GM23338 (cell line): ENCODE data around the gene TTYH3. TPM values are rescaled to one million over a fixed set of nuclear protein-coding genes. Genes with fewer than 3 reads are reported as not detected.

Experiments
- ATAC-seq: fragments of 200-7000 bp; cut with Tn5 transposase; 3 replicates; pipeline ENCODE4 v1.9.1; 2020
- DNase-seq: peaks from one replicate; pipeline ENCODE4 v3.0.0-alpha.2; 2015; ENCODE audit warnings: low spot score
- H2AFZ ChIP-seq: fragments of 200-600 bp; sonication (generic); 2 replicates; pipeline ENCODE4 v1.8.0; 2016; ENCODE audit warnings: antibody characterized with exemption, mild to moderate bottlenecking, moderate library complexity
- H3F3A ChIP-seq: fragments of 200-600 bp; sonication (generic); replicated peaks from 2 replicates; pipeline ENCODE4 v1.8.0; 2017; ENCODE audit warnings: antibody characterized with exemption, mixed run types, low read depth
- H3K27ac ChIP-seq: fragments of 200-600 bp; sonication (generic); 2 replicates; pipeline ENCODE4 v1.6.1; 2016; ENCODE audit warnings: low read depth
- H3K27me3 ChIP-seq: fragments of 200-600 bp; sonication (generic); 2 replicates; pipeline ENCODE4 v1.8.0; 2016; ENCODE audit warnings: mild to moderate bottlenecking, mixed run types, moderate library complexity; ENCODE audit not compliant: insufficient read depth
- H3K36me3 ChIP-seq: fragments of 200-600 bp; sonication (generic); 2 replicates; pipeline ENCODE4 v1.8.0; 2016; ENCODE audit warnings: mild to moderate bottlenecking; ENCODE audit not compliant: insufficient read depth
- H3K4me1 ChIP-seq: fragments of 200-600 bp; sonication (generic); 2 replicates; pipeline ENCODE4 v1.8.0; 2016; ENCODE audit warnings: mild to moderate bottlenecking, moderate library complexity; ENCODE audit not compliant: insufficient read depth
- H3K4me2 ChIP-seq: fragments of 200-600 bp; sonication (generic); 2 replicates; pipeline ENCODE4 v1.7.1; 2017; ENCODE audit warnings: mixed run types
- H3K4me3 ChIP-seq: fragments of 200-600 bp; sonication (generic); 2 replicates; pipeline ENCODE4 v1.6.1; 2016; ENCODE audit warnings: mixed run types
- H3K79me2 ChIP-seq: fragments of 200-600 bp; sonication (generic); replicated peaks from 2 replicates; pipeline ENCODE4 v1.8.0; 2017; ENCODE audit warnings: mild to moderate bottlenecking; ENCODE audit not compliant: insufficient read depth
- H3K9me2 ChIP-seq: fragments of 200-600 bp; sonication (generic); 2 replicates; pipeline ENCODE4 v1.8.0; 2017; ENCODE audit not compliant: insufficient read depth
- H4K20me1 ChIP-seq: fragments of 200-600 bp; sonication (generic); replicated peaks from 2 replicates; pipeline ENCODE4 v1.8.0; 2017; ENCODE audit warnings: mild to moderate bottlenecking; ENCODE audit not compliant: insufficient read depth
- H3K27ac Mint-ChIP-seq: 2 replicates; pipeline ENCODE4 v1.8.0; 2020; ENCODE audit warnings: inconsistent platforms, mild to moderate bottlenecking, moderate library complexity, mixed read lengths
- H3K27me3 Mint-ChIP-seq: 3 replicates; pipeline ENCODE4 v1.8.0; 2022; ENCODE audit warnings: low read depth, mild to moderate bottlenecking, moderate library complexity, mixed read lengths, inconsistent platforms; ENCODE audit not compliant: insufficient read depth, poor library complexity
- H3K36me3 Mint-ChIP-seq: 3 replicates; pipeline ENCODE4 v1.8.0; 2021; ENCODE audit warnings: low read depth, mild to moderate bottlenecking, inconsistent platforms, moderate library complexity, mixed read lengths
- H3K4me1 Mint-ChIP-seq: 3 replicates; pipeline ENCODE4 v1.8.0; 2020; ENCODE audit warnings: mild to moderate bottlenecking, inconsistent platforms, mixed read lengths
- H3K4me3 Mint-ChIP-seq: 3 replicates; pipeline ENCODE4 v1.8.0; 2021; ENCODE audit warnings: moderate library complexity, mild to moderate bottlenecking, inconsistent platforms, mixed read lengths
- H3K9me3 Mint-ChIP-seq: 3 replicates; pipeline ENCODE4 v1.8.0; 2020; ENCODE audit warnings: moderate library complexity, mild to moderate bottlenecking, inconsistent platforms, mixed read lengths
- JUNB ChIP-seq: IDR thresholded peaks from one replicate; pipeline ENCODE4 v1.6.1; 2016; ENCODE audit warnings: antibody characterized with exemption; ENCODE audit not compliant: unreplicated experiment
- NANOG ChIP-seq: IDR thresholded peaks from 2 replicates; pipeline ENCODE4 v1.6.1; 2016; ENCODE audit warnings: antibody characterized with exemption, borderline replicate concordance
- REST ChIP-seq: IDR thresholded peaks from one replicate; pipeline ENCODE4 v1.6.1; 2018; ENCODE audit warnings: antibody characterized with exemption; ENCODE audit not compliant: unreplicated experiment
- ZNF114 ChIP-seq: fragments of 250-450 bp; sonication (Bioruptor Pico); IDR thresholded peaks from 2 replicates; pipeline ENCODE4 v1.5.0; 2020; ENCODE audit warnings: mild to moderate bottlenecking, moderate library complexity
- ZNF462 ChIP-seq: fragments of 250-450 bp; sonication (Bioruptor Pico); IDR thresholded peaks from 2 replicates; pipeline ENCODE4 v1.5.0; 2020; ENCODE audit warnings: mild to moderate bottlenecking, moderate library complexity
- polyA plus RNA-seq: library from polyadenylated mRNA; unstranded; fragments of >200 nt; fragmentation: Nextera tagmentation; extraction: Ambion mirVana; gene quantifications from 2 replicates; pipeline ENCODE4 v1.2.1, GENCODE V29; 2016
- total RNA-seq: library from RNA; depleted of rRNA; stranded (reverse); fragments of >200 nt; shearing (Covaris generic); gene quantifications from 2 replicates; pipeline ENCODE4 v1.2.3, GENCODE V29; 2014

TTYH3 gene
- total and polyA plus RNA-seq, 2 experiments from 2014 or later = 59.6 to 126 TPM

GRCh38 chr7:2684501-2684900 lies 52.7 kb downstream of the TTYH3 start:
- Histone ChIP-seq H4K20me1 (no peaks in the 10 kb centered on the region), H3K4me2 (no peak overlapping the region), H3K27ac (no peak overlapping the region), H3K4me3 (no peak overlapping the region), H2AFZ (no peak overlapping the region), H3K4me1 (no peaks in the 10 kb centered on the region; the same call in 1 of the 2 replicates), H3K79me2 (no peaks in the 10 kb centered on the region), H3K36me3 (no peaks in the 10 kb centered on the region), H3K9me2 (no peaks in the 10 kb centered on the region), H3K27me3 (peaks cover 24% of the 10 kb centered on the region), H3F3A (0 out of 2 replicates have a peak, but pooled peaks cover 9% of the 10 kb centered on the region)
- H3K27ac Mint-ChIP-seq = no peak overlapping the region
- H3K4me1 Mint-ChIP-seq = peaks cover 7% of the 10 kb centered on the region
- H3K27me3 Mint-ChIP-seq = peaks cover 27% of the 10 kb centered on the region
- 0 out of 3 replicates have a peak, but pooled peaks cover 2% of the 10 kb centered on the region for H3K9me3 Mint-ChIP-seq
- ATAC-seq = no peak
- no peak for DNase-seq
- H3K4me3 Mint-ChIP-seq = no peak overlapping the region
- no peak for TF ChIP-seq ZNF114
- TF ChIP-seq NANOG = no peak
- TF ChIP-seq JUNB = no peak
- TF ChIP-seq ZNF462 (CRISPR knock-in tag) = no peak
- no peak for TF ChIP-seq REST
- H3K36me3 Mint-ChIP-seq = no peaks in the 10 kb centered on the region; the same call in 2 of the 3 replicates
